ENCODE results near the gene RIOX2. TPM values are rescaled to one million over a fixed set of nuclear protein-coding genes. Genes with fewer than 3 reads are reported as not detected.

The RIOX2 gene
- total RNA-seq, 1 donor from 2014 or later, result 26.5 TPM

GRCh38 chr3:97954228-97954827 is 17.9 kb downstream of the RIOX2 start:
- DNase-seq (ENCODE audit: low spot score), result no peak
- Mint-ChIP-seq H3K4me1 (ENCODE audit: low read depth) (no peaks in the 10 kb centered on the region), H3K4me3 (ENCODE audit: unreplicated experiment) (no peak overlapping the region), H3K27me3 (ENCODE audit: low read depth) (no peaks in the 10 kb centered on the region), H3K27ac (ENCODE audit: unreplicated experiment) (no peak overlapping the region), H3K36me3 (ENCODE audit: low read depth) (peaks cover 32% of the 10 kb centered on the region), H3K9me3 (ENCODE audit: low read depth) (no peaks in the 10 kb centered on the region)
- TF ChIP-seq CTCF (IDR thresholded peaks at IDR 0.05), result no peak

GRCh38 chr3:97952872-97953271 is 19.4 kb downstream of the RIOX2 start:
- H3K27me3 Mint-ChIP-seq (ENCODE audit: low read depth), result no peaks in the 10 kb centered on the region
- no peak for DNase-seq (ENCODE audit: low spot score)
- H3K9me3 Mint-ChIP-seq (ENCODE audit: low read depth), result no peaks in the 10 kb centered on the region
- peaks cover 37% of the 10 kb centered on the region for H3K36me3 Mint-ChIP-seq (ENCODE audit: low read depth)
- no peak for TF ChIP-seq CTCF (IDR thresholded peaks at IDR 0.05)
- no peak overlapping the region for H3K4me3 Mint-ChIP-seq (ENCODE audit: unreplicated experiment)
- H3K4me1 Mint-ChIP-seq (ENCODE audit: low read depth), result no peaks in the 10 kb centered on the region
- no peak overlapping the region for H3K27ac Mint-ChIP-seq (ENCODE audit: unreplicated experiment)

- DNase-seq (ENCODE audit: low spot score), result no peak
- Mint-ChIP-seq H3K9me3 (ENCODE audit: low read depth) (no peaks in the 10 kb centered on the region), H3K27ac (ENCODE audit: unreplicated experiment) (no peak overlapping the region), H3K4me3 (ENCODE audit: unreplicated experiment) (no peak overlapping the region), H3K36me3 (ENCODE audit: low read depth) (peaks cover 37% of the 10 kb centered on the region), H3K4me1 (ENCODE audit: low read depth) (no peaks in the 10 kb centered on the region), H3K27me3 (ENCODE audit: low read depth) (no peaks in the 10 kb centered on the region)
- no peak for TF ChIP-seq CTCF (IDR thresholded peaks at IDR 0.05)
Measured at GRCh38 chr3:97952280-97952679, 20.0 kb downstream of the RIOX2 start.

- Mint-ChIP-seq H3K36me3 (ENCODE audit: low read depth) (peaks cover 40% of the 10 kb centered on the region), H3K27me3 (ENCODE audit: low read depth) (no peaks in the 10 kb centered on the region), H3K27ac (ENCODE audit: unreplicated experiment) (no peak overlapping the region), H3K4me3 (ENCODE audit: unreplicated experiment) (no peak overlapping the region), H3K9me3 (ENCODE audit: low read depth) (no peaks in the 10 kb centered on the region), H3K4me1 (ENCODE audit: low read depth) (no peaks in the 10 kb centered on the region)
- DNase-seq (ENCODE audit: low spot score), result no peak
- no peak for TF ChIP-seq CTCF (IDR thresholded peaks at IDR 0.05)
Measured at GRCh38 chr3:97950360-97950759, 21.9 kb downstream of the RIOX2 start.

- H3K27me3 Mint-ChIP-seq (ENCODE audit: low read depth), result no peaks in the 10 kb centered on the region
- DNase-seq (ENCODE audit: low spot score), result no peak
- H3K36me3 Mint-ChIP-seq (ENCODE audit: low read depth), result peaks cover 38% of the 10 kb centered on the region
Measured at GRCh38 chr3:97949743-97950142, 22.5 kb downstream of the RIOX2 start.

More at GRCh38 chr3:97949743-97950142, 22.5 kb downstream of the RIOX2 start:
- TF ChIP-seq CTCF (IDR thresholded peaks at IDR 0.05), result no peak
- no peaks in the 10 kb centered on the region for H3K9me3 Mint-ChIP-seq (ENCODE audit: low read depth)
- no peaks in the 10 kb centered on the region for H3K4me1 Mint-ChIP-seq (ENCODE audit: low read depth)
- H3K27ac Mint-ChIP-seq (ENCODE audit: unreplicated experiment), result no peak overlapping the region
- no peak overlapping the region for H3K4me3 Mint-ChIP-seq (ENCODE audit: unreplicated experiment)
